ENCODE measurements around the gene MAGI2.

MAGI2 gene

DNA sequence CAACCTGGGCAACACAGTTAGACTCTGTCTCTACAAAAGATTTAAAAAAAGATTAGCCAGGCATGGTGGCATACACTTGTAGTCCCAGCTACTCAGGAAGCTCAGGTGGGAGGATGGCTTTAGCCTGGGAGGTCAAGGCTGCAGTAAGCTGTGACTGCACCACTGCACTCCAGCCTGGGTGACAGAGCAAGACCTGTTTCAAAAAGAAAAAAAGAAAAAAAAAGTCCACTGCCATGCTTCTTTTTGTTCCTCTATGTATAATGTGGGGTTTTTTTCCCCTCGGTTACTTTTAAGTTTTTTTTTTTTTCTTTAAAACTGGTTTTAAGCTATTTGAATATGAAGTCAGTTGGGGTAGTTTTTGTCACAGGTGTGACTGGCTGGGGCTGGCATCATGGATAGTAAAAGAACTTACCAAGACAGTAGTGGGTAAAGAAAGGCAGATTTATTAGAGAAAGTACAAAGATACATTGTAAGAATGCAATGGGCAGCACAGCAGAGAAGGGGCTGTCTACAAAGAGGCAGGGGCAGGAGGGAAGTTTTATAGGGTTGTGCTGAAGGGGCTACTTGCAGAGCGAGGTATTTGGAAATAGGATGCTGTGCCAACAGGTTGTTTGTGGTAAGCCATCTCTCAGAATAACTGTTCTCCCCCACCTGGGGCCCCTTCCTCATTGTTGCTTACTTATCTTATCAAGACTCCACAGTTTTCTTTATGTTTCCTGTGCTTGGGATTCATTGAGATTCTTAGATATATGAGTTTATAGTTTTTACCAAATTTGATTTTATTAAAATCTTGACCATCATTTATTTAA, 1477.6 kb downstream of the MAGI2 start (continued):
- TF ChIP-seq ESRRG (CRISPR knock-in tag; IDR thresholded peaks at IDR 0.05): no peak
- TF ChIP-seq, protein P1, sequence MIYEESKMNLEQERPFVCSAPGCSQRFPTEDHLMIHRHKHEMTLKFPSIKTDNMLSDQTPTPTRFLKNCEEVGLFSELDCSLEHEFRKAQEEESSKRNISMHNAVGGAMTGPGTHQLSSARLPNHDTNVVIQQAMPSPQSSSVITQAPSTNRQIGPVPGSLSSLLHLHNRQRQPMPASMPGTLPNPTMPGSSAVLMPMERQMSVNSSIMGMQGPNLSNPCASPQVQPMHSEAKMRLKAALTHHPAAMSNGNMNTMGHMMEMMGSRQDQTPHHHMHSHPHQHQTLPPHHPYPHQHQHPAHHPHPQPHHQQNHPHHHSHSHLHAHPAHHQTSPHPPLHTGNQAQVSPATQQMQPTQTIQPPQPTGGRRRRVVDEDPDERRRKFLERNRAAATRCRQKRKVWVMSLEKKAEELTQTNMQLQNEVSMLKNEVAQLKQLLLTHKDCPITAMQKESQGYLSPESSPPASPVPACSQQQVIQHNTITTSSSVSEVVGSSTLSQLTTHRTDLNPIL (CRISPR knock-in tag; IDR thresholded peaks at IDR 0.05; ENCODE audit: low read depth): no peak
- TF ChIP-seq TOX (CRISPR knock-in tag; IDR thresholded peaks at IDR 0.05; ENCODE audit: borderline replicate concordance): no peak
- no peak for TF ChIP-seq TCF4 (CRISPR knock-in tag; IDR thresholded peaks at IDR 0.05; ENCODE audit: borderline replicate concordance)

DNA sequence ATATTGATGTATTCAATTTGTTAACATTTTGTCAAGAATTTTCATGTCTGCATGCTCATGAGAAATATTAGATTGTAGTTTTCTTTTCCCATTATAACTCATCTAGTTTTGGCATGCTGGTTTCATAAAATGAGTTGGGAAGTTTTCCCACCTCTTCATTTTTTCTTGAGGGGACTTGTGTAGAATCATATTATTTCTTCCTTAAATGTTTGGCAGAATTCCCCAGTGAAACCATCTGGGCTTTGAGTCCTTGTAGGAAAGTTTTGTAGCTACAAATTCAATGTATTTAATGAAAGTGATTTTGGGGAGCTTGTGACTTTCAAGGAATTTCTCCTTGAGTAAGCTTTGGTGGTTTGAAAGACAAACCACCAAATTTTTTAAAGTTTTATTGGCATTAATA, 1481.7 kb downstream of the MAGI2 start:
- ATAC-seq: no peak
- no peak for TF ChIP-seq PPARA (CRISPR knock-in tag; IDR thresholded peaks at IDR 0.05; ENCODE audit: borderline replicate concordance)
- no peak for TF ChIP-seq BACH2 (CRISPR knock-in tag; IDR thresholded peaks at IDR 0.05; ENCODE audit: borderline replicate concordance)
- TF ChIP-seq, protein P1 (CRISPR knock-in tag; IDR thresholded peaks at IDR 0.05; ENCODE audit: low read depth): no peak

DNA sequence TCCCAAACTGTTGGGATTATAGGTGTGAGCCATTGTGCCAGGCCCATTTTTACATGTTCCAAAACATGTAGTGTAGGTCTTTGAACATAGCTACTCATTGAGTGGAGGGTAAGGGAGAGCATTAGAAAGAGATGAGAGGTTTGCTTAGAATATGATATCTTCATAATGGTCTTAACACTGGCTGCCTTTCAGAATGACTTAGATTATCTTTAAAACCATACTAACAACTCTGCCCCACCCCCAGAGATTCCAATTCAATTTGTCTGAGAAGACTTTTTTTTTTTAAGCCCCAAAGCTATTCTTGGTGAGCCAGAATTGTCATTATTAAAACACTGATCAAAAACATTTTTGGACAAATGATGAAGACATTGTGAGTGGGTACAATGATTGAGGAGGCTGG, 1486.0 kb downstream of the MAGI2 start:
- TF ChIP-seq, protein P2, sequence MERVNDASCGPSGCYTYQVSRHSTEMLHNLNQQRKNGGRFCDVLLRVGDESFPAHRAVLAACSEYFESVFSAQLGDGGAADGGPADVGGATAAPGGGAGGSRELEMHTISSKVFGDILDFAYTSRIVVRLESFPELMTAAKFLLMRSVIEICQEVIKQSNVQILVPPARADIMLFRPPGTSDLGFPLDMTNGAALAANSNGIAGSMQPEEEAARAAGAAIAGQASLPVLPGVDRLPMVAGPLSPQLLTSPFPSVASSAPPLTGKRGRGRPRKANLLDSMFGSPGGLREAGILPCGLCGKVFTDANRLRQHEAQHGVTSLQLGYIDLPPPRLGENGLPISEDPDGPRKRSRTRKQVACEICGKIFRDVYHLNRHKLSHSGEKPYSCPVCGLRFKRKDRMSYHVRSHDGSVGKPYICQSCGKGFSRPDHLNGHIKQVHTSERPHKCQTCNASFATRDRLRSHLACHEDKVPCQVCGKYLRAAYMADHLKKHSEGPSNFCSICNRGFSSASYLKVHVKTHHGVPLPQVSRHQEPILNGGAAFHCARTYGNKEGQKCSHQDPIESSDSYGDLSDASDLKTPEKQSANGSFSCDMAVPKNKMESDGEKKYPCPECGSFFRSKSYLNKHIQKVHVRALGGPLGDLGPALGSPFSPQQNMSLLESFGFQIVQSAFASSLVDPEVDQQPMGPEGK (CRISPR knock-in tag; IDR thresholded peaks at IDR 0.05; ENCODE audit: borderline replicate concordance): no peak
- TF ChIP-seq CSDC2 (CRISPR knock-in tag; IDR thresholded peaks at IDR 0.05): no peak
- TF ChIP-seq ARNTL (CRISPR knock-in tag; IDR thresholded peaks at IDR 0.05; ENCODE audit: borderline replicate concordance, low read depth): no peak
- TF ChIP-seq, protein P1 (CRISPR knock-in tag; IDR thresholded peaks at IDR 0.05; ENCODE audit: low read depth): no peak
- no peak for TF ChIP-seq PPARA (CRISPR knock-in tag; IDR thresholded peaks at IDR 0.05; ENCODE audit: borderline replicate concordance)
- TF ChIP-seq, protein P3, sequence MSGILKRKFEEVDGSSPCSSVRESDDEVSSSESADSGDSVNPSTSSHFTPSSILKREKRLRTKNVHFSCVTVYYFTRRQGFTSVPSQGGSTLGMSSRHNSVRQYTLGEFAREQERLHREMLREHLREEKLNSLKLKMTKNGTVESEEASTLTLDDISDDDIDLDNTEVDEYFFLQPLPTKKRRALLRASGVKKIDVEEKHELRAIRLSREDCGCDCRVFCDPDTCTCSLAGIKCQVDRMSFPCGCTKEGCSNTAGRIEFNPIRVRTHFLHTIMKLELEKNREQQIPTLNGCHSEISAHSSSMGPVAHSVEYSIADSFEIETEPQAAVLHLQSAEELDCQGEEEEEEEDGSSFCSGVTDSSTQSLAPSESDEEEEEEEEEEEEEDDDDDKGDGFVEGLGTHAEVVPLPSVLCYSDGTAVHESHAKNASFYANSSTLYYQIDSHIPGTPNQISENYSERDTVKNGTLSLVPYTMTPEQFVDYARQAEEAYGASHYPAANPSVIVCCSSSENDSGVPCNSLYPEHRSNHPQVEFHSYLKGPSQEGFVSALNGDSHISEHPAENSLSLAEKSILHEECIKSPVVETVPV (CRISPR knock-in tag; IDR thresholded peaks at IDR 0.05): no peak
- TF ChIP-seq ZNF8 (CRISPR knock-in tag; IDR thresholded peaks at IDR 0.05): no peak
- TF ChIP-seq RARB (CRISPR knock-in tag; IDR thresholded peaks at IDR 0.05): no peak
- no peak for TF ChIP-seq ISL1 (CRISPR knock-in tag; IDR thresholded peaks at IDR 0.05)
- no peak for TF ChIP-seq ZNF70 (CRISPR knock-in tag; IDR thresholded peaks at IDR 0.05)
- TF ChIP-seq ESRRG (CRISPR knock-in tag; IDR thresholded peaks at IDR 0.05): no peak
- TF ChIP-seq ZNF565 (CRISPR knock-in tag; conservative IDR thresholded peaks at IDR 0.05; ENCODE audit: low read depth): no peak
- no peak for TF ChIP-seq OSR1 (CRISPR knock-in tag; IDR thresholded peaks at IDR 0.05)
- TF ChIP-seq, protein P4, sequence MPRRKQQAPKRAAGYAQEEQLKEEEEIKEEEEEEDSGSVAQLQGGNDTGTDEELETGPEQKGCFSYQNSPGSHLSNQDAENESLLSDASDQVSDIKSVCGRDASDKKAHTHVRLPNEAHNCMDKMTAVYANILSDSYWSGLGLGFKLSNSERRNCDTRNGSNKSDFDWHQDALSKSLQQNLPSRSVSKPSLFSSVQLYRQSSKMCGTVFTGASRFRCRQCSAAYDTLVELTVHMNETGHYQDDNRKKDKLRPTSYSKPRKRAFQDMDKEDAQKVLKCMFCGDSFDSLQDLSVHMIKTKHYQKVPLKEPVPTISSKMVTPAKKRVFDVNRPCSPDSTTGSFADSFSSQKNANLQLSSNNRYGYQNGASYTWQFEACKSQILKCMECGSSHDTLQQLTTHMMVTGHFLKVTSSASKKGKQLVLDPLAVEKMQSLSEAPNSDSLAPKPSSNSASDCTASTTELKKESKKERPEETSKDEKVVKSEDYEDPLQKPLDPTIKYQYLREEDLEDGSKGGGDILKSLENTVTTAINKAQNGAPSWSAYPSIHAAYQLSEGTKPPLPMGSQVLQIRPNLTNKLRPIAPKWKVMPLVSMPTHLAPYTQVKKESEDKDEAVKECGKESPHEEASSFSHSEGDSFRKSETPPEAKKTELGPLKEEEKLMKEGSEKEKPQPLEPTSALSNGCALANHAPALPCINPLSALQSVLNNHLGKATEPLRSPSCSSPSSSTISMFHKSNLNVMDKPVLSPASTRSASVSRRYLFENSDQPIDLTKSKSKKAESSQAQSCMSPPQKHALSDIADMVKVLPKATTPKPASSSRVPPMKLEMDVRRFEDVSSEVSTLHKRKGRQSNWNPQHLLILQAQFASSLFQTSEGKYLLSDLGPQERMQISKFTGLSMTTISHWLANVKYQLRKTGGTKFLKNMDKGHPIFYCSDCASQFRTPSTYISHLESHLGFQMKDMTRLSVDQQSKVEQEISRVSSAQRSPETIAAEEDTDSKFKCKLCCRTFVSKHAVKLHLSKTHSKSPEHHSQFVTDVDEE (CRISPR knock-in tag; IDR thresholded peaks at IDR 0.05): no peak
- no peak for ATAC-seq

Measured in SK-N-SH treated with all-trans-retinoic acid at 6 μM for 48 hours (cell line).